HEK293T (cell line): Measurements from ENCODE around the gene STXBP6.

Experiments
- BHLHE40 ChIP-seq: fragments of 450-650 bp; IDR thresholded peaks from 2 replicates; pipeline ENCODE4 v1.6.1; 2016; ENCODE audit warnings: mild to moderate bottlenecking, moderate library complexity, borderline replicate concordance
- CTBP1 ChIP-seq: fragments of 450-650 bp; IDR thresholded peaks from 2 replicates; pipeline ENCODE4 v1.6.1; 2016; ENCODE audit warnings: borderline replicate concordance
- ELF4 ChIP-seq: fragments of 450-650 bp; IDR thresholded peaks from 2 replicates; pipeline ENCODE4 v1.6.1; 2017; ENCODE audit warnings: antibody characterized with exemption
- FOXK2 ChIP-seq: fragments of 450-650 bp; IDR thresholded peaks from 2 replicates; pipeline ENCODE4 v1.6.1; 2016; ENCODE audit warnings: mild to moderate bottlenecking
- FOXM1 ChIP-seq: fragments of 450-650 bp; IDR thresholded peaks from 2 replicates; pipeline ENCODE4 v1.6.1; 2017; ENCODE audit warnings: mild to moderate bottlenecking, borderline replicate concordance
- HDGF ChIP-seq: fragments of 450-650 bp; IDR thresholded peaks from 2 replicates; pipeline ENCODE4 v1.6.1; 2017; ENCODE audit warnings: antibody characterized with exemption, borderline replicate concordance
- L3MBTL2 ChIP-seq: fragments of 450-650 bp; conservative IDR thresholded peaks from 2 replicates; pipeline ENCODE4 v1.6.1; 2016; ENCODE audit warnings: mild to moderate bottlenecking
- LEF1 ChIP-seq: fragments of 450-650 bp; IDR thresholded peaks from 2 replicates; pipeline ENCODE4 v1.6.1; 2017; ENCODE audit warnings: mild to moderate bottlenecking, borderline replicate concordance
- NFRKB ChIP-seq: fragments of 450-650 bp; IDR thresholded peaks from 2 replicates; pipeline ENCODE4 v1.6.1; 2016; ENCODE audit warnings: mild to moderate bottlenecking, moderate library complexity
- PKNOX1 ChIP-seq: fragments of 450-650 bp; IDR thresholded peaks from 2 replicates; pipeline ENCODE4 v1.6.1; 2016
- SP1 ChIP-seq: fragments of 450-650 bp; IDR thresholded peaks from 2 replicates; pipeline ENCODE4 v1.6.1; 2017
- SUZ12 ChIP-seq: fragments of 450-650 bp; IDR thresholded peaks from 2 replicates; pipeline ENCODE4 v1.6.1; 2016; ENCODE audit warnings: mild to moderate bottlenecking
- TARDBP ChIP-seq: fragments of 450-650 bp; IDR thresholded peaks from 2 replicates; pipeline ENCODE4 v1.6.1; 2016
- ZNF384 ChIP-seq: fragments of 450-650 bp; IDR thresholded peaks from 2 replicates; pipeline ENCODE4 v1.6.1; 2016

- TF ChIP-seq BHLHE40 (no peak), ZNF384 (no peak), FOXM1 (no peak), ELF4 (no peak), SUZ12 (no peak), CTBP1 (no peak), NFRKB (no peak), PKNOX1 (no peak), LEF1 (no peak), TARDBP (no peak), FOXK2 (no peak), HDGF (no peak), L3MBTL2 (no peak), SP1 (no peak)
Measured at GRCh38 chr14:24913021-24913420, 136.9 kb downstream of the STXBP6 start.
